NCI-H2081 treated with DMSO at 0.1 percent for 48 hours (cell line): ENCODE measurements around the gene OR1N2.
"Not testable (repeated sequence)": the region's sequence is repeated elsewhere in the genome, so short reads cannot be mapped to it uniquely, and the experiment has no call there.

ENCODE experiments used
- DNase-seq: peaks from one replicate; lab custom pipeline; 2025; lab: John Stamatoyannopoulos, UW

OR1N2 gene

GRCh38 chr9:122552812-122553211 lies at the start of gene OR1N2:
Gene OR1N2, plus strand, starts transcription at chr9:122553112. Its CDS starts 100 bp downstream, at chr9:122553212.
- DNase-seq, result no peak

GRCh38 chr9:122506964-122507363 lies 45.9 kb upstream of the OR1N2 start:
- DNase-seq, result no peak

GRCh38 chr9:122510502-122510901 lies 42.4 kb upstream of the OR1N2 start, which contains the start of gene OR1J2:
Gene OR1J2, plus strand, starts transcription at chr9:122510802. Its CDS starts 0 bp downstream, at chr9:122510802.
- DNase-seq, result no peak

GRCh38 chr9:122518226-122518625 lies 34.7 kb upstream of the OR1N2 start:
- no peak for DNase-seq

GRCh38 chr9:122518841-122519240 lies 34.1 kb upstream of the OR1N2 start, which contains the start of gene OR1J4:
Gene OR1J4, plus strand, starts transcription at chr9:122519141. Its CDS starts 0 bp downstream, at chr9:122519141.
- no peak for DNase-seq

GRCh38 chr9:122519376-122519775 lies 33.5 kb upstream of the OR1N2 start:
- DNase-seq, result no peak

GRCh38 chr9:122526602-122527001 lies 26.3 kb upstream of the OR1N2 start:
- DNase-seq, result no peak

GRCh38 chr9:122527193-122527592 lies 25.7 kb upstream of the OR1N2 start, which contains the start of gene OR1N1:
Gene OR1N1, minus strand, starts transcription at chr9:122527293. Its CDS starts 0 bp downstream, at chr9:122527293.
- DNase-seq, result no peak

- not testable (repeated sequence) for DNase-seq
Measured at GRCh38 chr9:122531157-122531556, 21.8 kb upstream of the OR1N2 start.

- no peak for DNase-seq
Measured at GRCh38 chr9:122536134-122536533, 16.8 kb upstream of the OR1N2 start.

- not testable (repeated sequence) for DNase-seq
Measured at GRCh38 chr9:122537066-122537465, 15.8 kb upstream of the OR1N2 start.

- DNase-seq, result no peak
Measured at GRCh38 chr9:122538757-122539156, 14.2 kb upstream of the OR1N2 start.

- no peak for DNase-seq
Measured at GRCh38 chr9:122546196-122546595, 6.7 kb upstream of the OR1N2 start.

- no peak for DNase-seq
Measured at GRCh38 chr9:122551371-122551770, 1.5 kb upstream of the OR1N2 start.

GRCh38 chr9:122561446-122561845 lies 8.5 kb downstream of the OR1N2 start:
- no peak for DNase-seq

- no peak for DNase-seq
Measured at GRCh38 chr9:122562134-122562760, 9.3 kb downstream of the OR1N2 start.

GRCh38 chr9:122567901-122568300 lies 15.0 kb downstream of the OR1N2 start:
- DNase-seq, result no peak

GRCh38 chr9:122572456-122572855 lies 19.5 kb downstream of the OR1N2 start:
- no peak for DNase-seq

GRCh38 chr9:122579874-122580273 lies 27.0 kb downstream of the OR1N2 start:
- no peak for DNase-seq

GRCh38 chr9:122580360-122580759 lies 27.4 kb downstream of the OR1N2 start:
- no peak for DNase-seq

- DNase-seq, result not testable (repeated sequence)
Measured at GRCh38 chr9:122583284-122583683, 30.4 kb downstream of the OR1N2 start, which contains the start of gene OR1L8. Gene OR1L8, minus strand, starts transcription at chr9:122583384. Its CDS starts 14,907 bp downstream, at chr9:122568477.
